GM23338 (cell line): ENCODE measurements around the gene MED27. TPM values are rescaled to one million over a fixed set of nuclear protein-coding genes. Genes with fewer than 3 reads are reported as not detected.

Experiments used
- ATAC-seq: fragments of 200-7000 bp; cut with Tn5 transposase; 3 replicates; pipeline ENCODE4 v1.9.1; 2020
- DNase-seq: peaks from one replicate; pipeline ENCODE4 v3.0.0-alpha.2; 2015; ENCODE audit warnings: low spot score
- H2AFZ ChIP-seq: fragments of 200-600 bp; sonication (generic); 2 replicates; pipeline ENCODE4 v1.8.0; 2016; ENCODE audit warnings: antibody characterized with exemption, mild to moderate bottlenecking, moderate library complexity
- H3F3A ChIP-seq: fragments of 200-600 bp; sonication (generic); replicated peaks from 2 replicates; pipeline ENCODE4 v1.8.0; 2017; ENCODE audit warnings: antibody characterized with exemption, mixed run types, low read depth
- H3K27ac ChIP-seq: fragments of 200-600 bp; sonication (generic); 2 replicates; pipeline ENCODE4 v1.6.1; 2016; ENCODE audit warnings: low read depth
- H3K27me3 ChIP-seq: fragments of 200-600 bp; sonication (generic); 2 replicates; pipeline ENCODE4 v1.8.0; 2016; ENCODE audit warnings: mild to moderate bottlenecking, mixed run types, moderate library complexity; ENCODE audit not compliant: insufficient read depth
- H3K36me3 ChIP-seq: fragments of 200-600 bp; sonication (generic); 2 replicates; pipeline ENCODE4 v1.8.0; 2016; ENCODE audit warnings: mild to moderate bottlenecking; ENCODE audit not compliant: insufficient read depth
- H3K4me1 ChIP-seq: fragments of 200-600 bp; sonication (generic); 2 replicates; pipeline ENCODE4 v1.8.0; 2016; ENCODE audit warnings: mild to moderate bottlenecking, moderate library complexity; ENCODE audit not compliant: insufficient read depth
- H3K4me2 ChIP-seq: fragments of 200-600 bp; sonication (generic); 2 replicates; pipeline ENCODE4 v1.7.1; 2017; ENCODE audit warnings: mixed run types
- H3K4me3 ChIP-seq: fragments of 200-600 bp; sonication (generic); 2 replicates; pipeline ENCODE4 v1.6.1; 2016; ENCODE audit warnings: mixed run types
- H3K79me2 ChIP-seq: fragments of 200-600 bp; sonication (generic); replicated peaks from 2 replicates; pipeline ENCODE4 v1.8.0; 2017; ENCODE audit warnings: mild to moderate bottlenecking; ENCODE audit not compliant: insufficient read depth
- H3K9me2 ChIP-seq: fragments of 200-600 bp; sonication (generic); 2 replicates; pipeline ENCODE4 v1.8.0; 2017; ENCODE audit not compliant: insufficient read depth
- H4K20me1 ChIP-seq: fragments of 200-600 bp; sonication (generic); replicated peaks from 2 replicates; pipeline ENCODE4 v1.8.0; 2017; ENCODE audit warnings: mild to moderate bottlenecking; ENCODE audit not compliant: insufficient read depth
- H3K27ac Mint-ChIP-seq: 2 replicates; pipeline ENCODE4 v1.8.0; 2020; ENCODE audit warnings: inconsistent platforms, mild to moderate bottlenecking, moderate library complexity, mixed read lengths
- H3K27me3 Mint-ChIP-seq: 3 replicates; pipeline ENCODE4 v1.8.0; 2022; ENCODE audit warnings: low read depth, mild to moderate bottlenecking, moderate library complexity, mixed read lengths, inconsistent platforms; ENCODE audit not compliant: insufficient read depth, poor library complexity
- H3K36me3 Mint-ChIP-seq: 3 replicates; pipeline ENCODE4 v1.8.0; 2021; ENCODE audit warnings: low read depth, mild to moderate bottlenecking, inconsistent platforms, moderate library complexity, mixed read lengths
- H3K4me1 Mint-ChIP-seq: 3 replicates; pipeline ENCODE4 v1.8.0; 2020; ENCODE audit warnings: mild to moderate bottlenecking, inconsistent platforms, mixed read lengths
- H3K4me3 Mint-ChIP-seq: 3 replicates; pipeline ENCODE4 v1.8.0; 2021; ENCODE audit warnings: moderate library complexity, mild to moderate bottlenecking, inconsistent platforms, mixed read lengths
- H3K9me3 Mint-ChIP-seq: 3 replicates; pipeline ENCODE4 v1.8.0; 2020; ENCODE audit warnings: moderate library complexity, mild to moderate bottlenecking, inconsistent platforms, mixed read lengths
- CREB1 ChIP-seq: fragments of 250-450 bp; sonication (Bioruptor Pico); IDR thresholded peaks from 2 replicates; pipeline ENCODE4 v1.5.0; 2020; ENCODE audit warnings: low read depth, mild to moderate bottlenecking, moderate library complexity
- ETS1 ChIP-seq: IDR thresholded peaks from 2 replicates; pipeline ENCODE4 v1.6.1; 2016; ENCODE audit warnings: antibody characterized with exemption
- EZH2phosphoT487 ChIP-seq: fragments of 200-600 bp; sonication (generic); IDR thresholded peaks from one replicate; pipeline ENCODE4 v1.8.1; 2018; ENCODE audit warnings: antibody characterized with exemption; ENCODE audit not compliant: unreplicated experiment
- JUNB ChIP-seq: IDR thresholded peaks from one replicate; pipeline ENCODE4 v1.6.1; 2016; ENCODE audit warnings: antibody characterized with exemption; ENCODE audit not compliant: unreplicated experiment
- NANOG ChIP-seq: IDR thresholded peaks from 2 replicates; pipeline ENCODE4 v1.6.1; 2016; ENCODE audit warnings: antibody characterized with exemption, borderline replicate concordance
- POLR2AphosphoS5 ChIP-seq: IDR thresholded peaks from 2 replicates; pipeline ENCODE4 v1.6.1; 2016; ENCODE audit warnings: antibody characterized with exemption, low read depth
- STAT1 ChIP-seq: IDR thresholded peaks from one replicate; pipeline ENCODE4 v1.6.1; 2016; ENCODE audit warnings: antibody characterized with exemption; ENCODE audit not compliant: unreplicated experiment
- ZNF114 ChIP-seq: fragments of 250-450 bp; sonication (Bioruptor Pico); IDR thresholded peaks from 2 replicates; pipeline ENCODE4 v1.5.0; 2020; ENCODE audit warnings: mild to moderate bottlenecking, moderate library complexity
- ZNF331 ChIP-seq: fragments of 250-450 bp; sonication (Bioruptor Pico); IDR thresholded peaks from 2 replicates; pipeline ENCODE4 v1.5.0; 2020; ENCODE audit warnings: low read depth, mild to moderate bottlenecking, moderate library complexity
- ZNF462 ChIP-seq: fragments of 250-450 bp; sonication (Bioruptor Pico); IDR thresholded peaks from 2 replicates; pipeline ENCODE4 v1.5.0; 2020; ENCODE audit warnings: mild to moderate bottlenecking, moderate library complexity
- polyA plus RNA-seq: library from polyadenylated mRNA; unstranded; fragments of >200 nt; fragmentation: Nextera tagmentation; extraction: Ambion mirVana; gene quantifications from 2 replicates; pipeline ENCODE4 v1.2.1, GENCODE V29; 2016
- total RNA-seq: library from RNA; depleted of rRNA; stranded (reverse); fragments of >200 nt; shearing (Covaris generic); gene quantifications from 2 replicates; pipeline ENCODE4 v1.2.3, GENCODE V29; 2014

The MED27 gene
- total and polyA plus RNA-seq, 2 experiments from 2014 or later: 30.6 to 35.0 TPM

GRCh38 chr9:131915181-131915580, 164.5 kb downstream of the MED27 start:
- Histone ChIP-seq H3K36me3 (no peaks in the 10 kb centered on the region), H4K20me1 (0 out of 2 replicates have a peak, but pooled peaks cover 10% of the 10 kb centered on the region), H3F3A (no peaks in the 10 kb centered on the region), H2AFZ (no peak overlapping the region), H3K9me2 (no peaks in the 10 kb centered on the region), H3K4me1 (peaks cover 11% of the 10 kb centered on the region), H3K27ac (no peak overlapping the region), H3K4me3 (no peak overlapping the region), H3K4me2 (no peak overlapping the region), H3K27me3 (no peaks in the 10 kb centered on the region), H3K79me2 (no peaks in the 10 kb centered on the region; the same call in none of the 2 replicates)
- peaks cover 2% of the 10 kb centered on the region for H3K27me3 Mint-ChIP-seq
- no peak for TF ChIP-seq EZH2phosphoT487
- no peak for TF ChIP-seq ETS1
- no peak for TF ChIP-seq CREB1 (CRISPR knock-in tag)
- no peak for TF ChIP-seq STAT1
- TF ChIP-seq ZNF331 (CRISPR knock-in tag): no peak
- no peak for TF ChIP-seq JUNB
- TF ChIP-seq NANOG: no peak
- TF ChIP-seq POLR2AphosphoS5: no peak
- TF ChIP-seq ZNF114 (CRISPR knock-in tag): no peak
- TF ChIP-seq ZNF462 (CRISPR knock-in tag): no peak
- no peak for DNase-seq
- H3K4me1 Mint-ChIP-seq: peaks cover 22% of the 10 kb centered on the region
- H3K36me3 Mint-ChIP-seq: no peaks in the 10 kb centered on the region
- H3K9me3 Mint-ChIP-seq: no peaks in the 10 kb centered on the region
- no peak overlapping the region for H3K4me3 Mint-ChIP-seq
- H3K27ac Mint-ChIP-seq: no peak overlapping the region
- ATAC-seq: no peak
